ENCODE measurements around the gene PRMT7.

Gene PRMT7

GRCh38 chr16:68370581-68371275 lies 59.9 kb downstream of the PRMT7 start:
- no peak overlapping the region for H3K27ac ChIP-seq (ENCODE audit: low read depth, low read length)

GRCh38 chr16:68371276-68371651 lies 60.4 kb downstream of the PRMT7 start:
- Histone ChIP-seq H2AFZ (ENCODE audit: low read depth, low read length, severe bottlenecking) (no peak overlapping the region), H3K27me3 (ENCODE audit: low read length) (no peaks in the 10 kb centered on the region), H3K27ac (ENCODE audit: low read depth, low read length) (no peak overlapping the region), H3K36me3 (ENCODE audit: low read length) (no peaks in the 10 kb centered on the region), H3K4me3 (ENCODE audit: insufficient read depth, low read length, poor library complexity, severe bottlenecking) (no peak overlapping the region), H3K9me2 (replicated peaks; ENCODE audit: insufficient read depth, low read length) (no peaks in the 10 kb centered on the region), H3K9ac (ENCODE audit: low read length) (no peak overlapping the region), H3K79me2 (ENCODE audit: insufficient read depth, low read length) (no peaks in the 10 kb centered on the region), H3K9me3 (ENCODE audit: insufficient read depth, low read length) (no peaks in the 10 kb centered on the region), H4K20me1 (ENCODE audit: low read depth, low read length) (no peaks in the 10 kb centered on the region), H3K4me2 (ENCODE audit: low read depth, low read length, poor library complexity, severe bottlenecking) (no peak overlapping the region), H3F3A (ENCODE audit: insufficient read depth) (no peaks in the 10 kb centered on the region)
- TF ChIP-seq CTCF (IDR thresholded peaks at IDR 0.05; ENCODE audit: insufficient read depth, low read length, poor library complexity, severe bottlenecking) (no peak), EZH2phosphoT487 (conservative IDR thresholded peaks at IDR 0.05; ENCODE audit: low read length) (no peak)

More at GRCh38 chr16:68370581-68371275, 59.9 kb downstream of the PRMT7 start:
- Histone ChIP-seq H2AFZ (ENCODE audit: low read depth, low read length, severe bottlenecking) (no peak overlapping the region), H4K20me1 (ENCODE audit: low read depth, low read length) (no peaks in the 10 kb centered on the region), H3K4me3 (ENCODE audit: insufficient read depth, low read length, poor library complexity, severe bottlenecking) (no peak overlapping the region), H3K9ac (ENCODE audit: low read length) (no peak overlapping the region), H3K9me2 (replicated peaks; ENCODE audit: insufficient read depth, low read length) (no peaks in the 10 kb centered on the region), H3F3A (ENCODE audit: insufficient read depth) (no peaks in the 10 kb centered on the region), H3K4me2 (ENCODE audit: low read depth, low read length, poor library complexity, severe bottlenecking) (no peak overlapping the region), H3K79me2 (ENCODE audit: insufficient read depth, low read length) (no peaks in the 10 kb centered on the region), H3K27me3 (ENCODE audit: low read length) (no peaks in the 10 kb centered on the region), H3K9me3 (ENCODE audit: insufficient read depth, low read length) (no peaks in the 10 kb centered on the region), H3K36me3 (ENCODE audit: low read length) (no peaks in the 10 kb centered on the region)
- no peak for TF ChIP-seq CTCF (IDR thresholded peaks at IDR 0.05; ENCODE audit: insufficient read depth, low read length, poor library complexity, severe bottlenecking)

GRCh38 chr16:68371706-68372380 lies 61.0 kb downstream of the PRMT7 start:
- Histone ChIP-seq H3K79me2 (ENCODE audit: insufficient read depth, low read length) (no peaks in the 10 kb centered on the region), H3K36me3 (ENCODE audit: low read length) (no peaks in the 10 kb centered on the region), H3K27ac (ENCODE audit: low read depth, low read length) (no peak overlapping the region), H3K4me3 (ENCODE audit: insufficient read depth, low read length, poor library complexity, severe bottlenecking) (no peak overlapping the region), H4K20me1 (ENCODE audit: low read depth, low read length) (no peaks in the 10 kb centered on the region), H3F3A (ENCODE audit: insufficient read depth) (no peaks in the 10 kb centered on the region), H3K9me3 (ENCODE audit: insufficient read depth, low read length) (no peaks in the 10 kb centered on the region), H3K9ac (ENCODE audit: low read length) (no peak overlapping the region), H3K9me2 (replicated peaks; ENCODE audit: insufficient read depth, low read length) (no peaks in the 10 kb centered on the region), H3K27me3 (ENCODE audit: low read length) (no peaks in the 10 kb centered on the region), H3K4me2 (ENCODE audit: low read depth, low read length, poor library complexity, severe bottlenecking) (no peak overlapping the region), H2AFZ (ENCODE audit: low read depth, low read length, severe bottlenecking) (no peak overlapping the region)
- no peak for TF ChIP-seq CTCF (IDR thresholded peaks at IDR 0.05; ENCODE audit: insufficient read depth, low read length, poor library complexity, severe bottlenecking)
- no peak for TF ChIP-seq EZH2phosphoT487 (conservative IDR thresholded peaks at IDR 0.05; ENCODE audit: low read length)
